Chondrocyte (in vitro differentiated cells): Measurements from ENCODE around the gene PIK3R2. TPM values are rescaled to one million over a fixed set of nuclear protein-coding genes. Genes with fewer than 3 reads are reported as not detected.
A peak's percentile ranks its signal among the peaks of the same experiment; 100 is the strongest.
"Not testable (repeated sequence)": the region's sequence is repeated elsewhere in the genome, so short reads cannot be mapped to it uniquely, and the experiment has no call there.

Experiments
- DNase-seq: peaks from one replicate; pipeline ENCODE4 v3.0.0; 2021; ENCODE audit warnings: mixed read lengths, low spot score
- H3K27ac Mint-ChIP-seq: one replicate; pipeline ENCODE4 v1.8.0; 2021; ENCODE audit warnings: mild to moderate bottlenecking, moderate library complexity, mixed read lengths; ENCODE audit not compliant: unreplicated experiment
- H3K27me3 Mint-ChIP-seq: 2 replicates; pipeline ENCODE4 v1.8.0; 2021; ENCODE audit warnings: low read depth, mixed read lengths
- H3K36me3 Mint-ChIP-seq: 2 replicates; pipeline ENCODE4 v1.8.0; 2021; ENCODE audit warnings: low read depth, mixed read lengths
- H3K4me1 Mint-ChIP-seq: 2 replicates; pipeline ENCODE4 v1.8.0; 2021; ENCODE audit warnings: low read depth, mild to moderate bottlenecking, mixed read lengths
- H3K4me3 Mint-ChIP-seq: one replicate; pipeline ENCODE4 v1.8.0; 2021; ENCODE audit warnings: mild to moderate bottlenecking, moderate library complexity, mixed read lengths; ENCODE audit not compliant: unreplicated experiment
- H3K9me3 Mint-ChIP-seq: 2 replicates; pipeline ENCODE4 v1.8.0; 2021; ENCODE audit warnings: low read depth, mixed read lengths
- CTCF ChIP-seq: fragments of 200-600 bp; sonication (generic); IDR thresholded peaks from 2 replicates; pipeline ENCODE4 v1.5.0; 2021; ENCODE audit warnings: antibody characterized with exemption, mild to moderate bottlenecking, moderate library complexity
- total RNA-seq: library from RNA; stranded (reverse); gene quantifications from 3 replicates; pipeline ENCODE4 v1.2.1, GENCODE V29; 2021

The PIK3R2 gene
- total RNA-seq, 1 donor from 2014 or later = 73.1 TPM

- no peak overlapping the region for H3K4me3 Mint-ChIP-seq
- H3K27ac Mint-ChIP-seq = peak overlapping the region; percentile 19
Measured at GRCh38 chr19:18156268-18156667, 3.3 kb downstream of the PIK3R2 start.

GRCh38 chr19:18156841-18157464, 4.0 kb downstream of the PIK3R2 start:
- H3K4me1 Mint-ChIP-seq = peaks cover 36% of the 10 kb centered on the region
- H3K4me3 Mint-ChIP-seq = no peak overlapping the region
- DNase-seq = peak; percentile 96
- H3K27ac Mint-ChIP-seq = peak overlapping the region; percentile 8
- TF ChIP-seq CTCF = no peak
- H3K36me3 Mint-ChIP-seq = peaks cover 2% of the 10 kb centered on the region
- H3K27me3 Mint-ChIP-seq = no peaks in the 10 kb centered on the region
- H3K9me3 Mint-ChIP-seq = no peaks in the 10 kb centered on the region

More at GRCh38 chr19:18156268-18156667, 3.3 kb downstream of the PIK3R2 start:
- Mint-ChIP-seq H3K27me3 (no peaks in the 10 kb centered on the region), H3K36me3 (peaks cover 2% of the 10 kb centered on the region), H3K4me1 (peaks cover 42% of the 10 kb centered on the region), H3K9me3 (no peaks in the 10 kb centered on the region)
- DNase-seq = no peak
- no peak for TF ChIP-seq CTCF

- H3K4me3 Mint-ChIP-seq = no peak overlapping the region
- peak overlapping the region; percentile 78 for H3K27ac Mint-ChIP-seq
- H3K4me1 Mint-ChIP-seq = peaks cover 33% of the 10 kb centered on the region
- TF ChIP-seq CTCF = no peak
- peaks cover 3% of the 10 kb centered on the region for H3K36me3 Mint-ChIP-seq
- no peaks in the 10 kb centered on the region for H3K27me3 Mint-ChIP-seq
- DNase-seq = no peak
- no peaks in the 10 kb centered on the region for H3K9me3 Mint-ChIP-seq
Measured at GRCh38 chr19:18157465-18158063, 4.6 kb downstream of the PIK3R2 start.

- H3K4me1 Mint-ChIP-seq = peaks cover 33% of the 10 kb centered on the region
- H3K36me3 Mint-ChIP-seq = peaks cover 6% of the 10 kb centered on the region
- no peaks in the 10 kb centered on the region for H3K27me3 Mint-ChIP-seq
- TF ChIP-seq CTCF = no peak
- DNase-seq = no peak
- no peaks in the 10 kb centered on the region for H3K9me3 Mint-ChIP-seq
- no peak overlapping the region for H3K27ac Mint-ChIP-seq
- no peak overlapping the region for H3K4me3 Mint-ChIP-seq
Measured at GRCh38 chr19:18158467-18158866, 5.5 kb downstream of the PIK3R2 start.

GRCh38 chr19:18159059-18159616, 6.2 kb downstream of the PIK3R2 start:
- not testable (repeated sequence) for H3K9me3 Mint-ChIP-seq, H3K36me3 Mint-ChIP-seq, H3K27me3 Mint-ChIP-seq, H3K27ac Mint-ChIP-seq, DNase-seq, H3K4me3 Mint-ChIP-seq
- peaks cover 29% of the 10 kb centered on the region for H3K4me1 Mint-ChIP-seq
